HG02798 (cell line): ENCODE data around the gene COL6A3.
"Not testable (repeated sequence)": the region's sequence is repeated elsewhere in the genome, so short reads cannot be mapped to it uniquely, and the experiment has no call there.

ENCODE experiments used
- ATAC-seq: cut with Tn5 transposase; IDR thresholded peaks from one replicate; pipeline ENCODE4 v1.9.1; 2021; ENCODE audit warnings: mild to moderate bottlenecking; ENCODE audit not compliant: unreplicated experiment, poor library complexity

Gene COL6A3

DNA sequence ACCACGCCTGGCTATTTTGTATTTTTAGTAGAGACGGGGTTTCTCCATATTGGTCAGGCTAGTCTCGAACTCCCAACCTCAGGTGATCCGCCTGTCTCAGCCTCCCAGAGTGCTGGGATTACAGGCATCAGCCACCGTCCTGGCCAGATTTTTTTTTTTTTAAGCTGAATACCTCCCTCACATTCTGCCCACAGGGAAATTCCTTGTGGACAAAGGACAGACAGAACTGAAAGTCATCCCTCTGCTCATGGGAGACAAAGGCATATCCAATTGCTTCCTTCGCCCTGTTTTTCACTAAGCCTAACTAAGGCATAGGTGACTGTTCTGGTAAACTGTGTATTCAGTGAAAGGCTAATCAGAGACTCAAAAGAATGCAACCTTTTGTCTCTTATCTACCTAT lies 59.8 kb downstream of the COL6A3 start:
- ATAC-seq = not testable (repeated sequence)

DNA sequence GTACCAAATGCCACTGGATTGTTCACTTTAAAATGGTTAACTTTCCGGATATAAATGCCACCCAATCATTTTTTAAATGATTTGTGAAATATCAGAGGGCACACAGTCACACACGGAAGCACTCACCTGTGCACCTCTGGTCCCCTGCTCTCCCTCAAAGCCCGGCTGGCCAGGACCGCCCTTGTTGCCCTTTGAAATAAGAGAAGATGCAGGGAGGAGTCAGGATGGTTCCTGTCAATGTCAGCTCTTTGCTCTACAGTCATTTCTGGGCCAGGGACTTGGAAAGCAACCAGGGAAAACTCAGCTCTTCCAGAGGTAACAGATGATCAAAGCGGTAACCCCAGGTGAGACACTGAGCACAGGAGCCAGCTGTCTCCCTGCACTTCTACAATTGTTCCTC lies 60.7 kb downstream of the COL6A3 start:
- no peak for ATAC-seq

DNA sequence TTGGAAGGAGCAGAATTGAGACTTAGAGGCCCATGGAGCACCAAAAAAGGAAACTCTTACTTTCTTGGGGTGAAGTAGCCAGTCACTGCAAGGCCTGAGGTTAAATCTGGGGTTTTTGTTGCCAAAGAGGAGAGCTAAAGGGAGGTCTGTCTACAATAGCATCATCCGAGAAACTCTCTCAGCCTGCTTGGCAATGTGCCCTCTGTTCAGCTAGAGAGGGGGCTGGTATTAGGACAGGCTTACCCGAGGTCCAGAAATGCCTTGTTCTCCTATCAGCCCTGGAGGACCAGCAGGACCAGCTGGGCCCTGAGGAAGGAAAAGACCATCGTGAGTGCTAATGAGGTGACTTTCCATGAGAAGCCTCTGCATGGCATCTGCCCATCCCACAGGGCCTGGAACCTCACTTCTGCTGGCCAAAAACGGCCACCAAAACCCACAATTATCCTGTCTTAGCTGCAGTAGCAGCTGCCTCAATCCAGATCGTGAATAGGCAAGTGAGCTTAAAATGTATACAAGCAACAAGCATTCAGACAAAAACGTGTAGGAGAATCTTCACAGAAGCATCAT lies 61.6 kb downstream of the COL6A3 start:
- no peak for ATAC-seq

DNA sequence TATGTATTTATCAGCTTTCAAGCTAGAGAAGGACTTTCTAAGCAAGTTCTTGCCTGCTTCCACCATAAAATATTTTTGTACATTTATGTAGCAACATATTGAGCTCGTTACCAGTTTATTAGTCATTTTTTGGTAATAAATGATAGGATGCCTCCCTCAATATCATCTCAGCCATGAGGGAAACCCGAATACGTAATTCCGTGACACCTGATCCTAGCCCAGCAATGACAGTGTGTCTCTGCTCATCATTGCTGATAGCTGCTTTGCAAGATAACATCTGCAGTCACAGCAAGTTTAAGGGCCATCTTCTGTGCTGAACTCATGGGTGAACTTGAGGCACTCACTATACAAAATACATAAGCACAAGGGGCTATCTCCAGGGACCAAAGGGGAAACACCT lies 62.2 kb downstream of the COL6A3 start:
- ATAC-seq = no peak

DNA sequence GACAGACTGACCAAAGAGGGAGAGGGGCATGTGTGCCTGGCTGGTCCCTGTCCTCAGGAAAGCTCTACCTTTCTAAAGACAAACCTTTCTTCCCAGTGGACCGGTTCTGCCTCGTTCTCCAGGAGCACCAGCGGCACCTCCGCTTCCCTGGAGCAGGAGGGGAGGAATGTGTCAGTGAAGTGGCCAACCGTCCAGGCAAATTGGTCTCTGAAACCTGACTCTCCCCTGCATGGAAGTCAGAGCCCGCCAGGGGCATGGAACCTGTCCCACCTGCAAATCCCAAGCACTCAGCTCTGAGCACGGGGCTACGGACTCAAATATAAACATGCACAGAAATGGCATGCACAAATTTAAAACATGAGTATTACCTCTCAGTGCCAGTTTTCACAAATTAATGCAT lies 62.9 kb downstream of the COL6A3 start:
- no peak for ATAC-seq

DNA sequence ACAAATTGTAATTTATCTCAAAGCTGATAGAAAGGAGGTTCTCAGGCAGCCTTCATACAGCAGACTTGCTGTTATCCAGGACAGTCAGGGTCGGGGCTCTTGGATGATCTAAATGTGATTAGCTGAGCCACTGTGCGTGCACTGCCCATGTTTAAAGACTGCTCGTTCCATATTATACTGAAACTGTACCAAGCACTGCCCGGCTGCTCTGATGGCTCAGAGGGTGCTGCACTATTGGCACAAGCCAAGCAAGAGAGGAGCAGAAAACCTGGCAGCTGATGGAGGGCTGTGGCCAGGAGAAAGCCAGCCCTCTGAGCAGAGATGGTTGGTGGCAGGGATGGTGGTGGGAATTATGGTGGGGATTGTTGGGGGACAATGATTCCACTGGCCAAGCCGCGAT lies 63.4 kb downstream of the COL6A3 start:
- ATAC-seq = no peak

DNA sequence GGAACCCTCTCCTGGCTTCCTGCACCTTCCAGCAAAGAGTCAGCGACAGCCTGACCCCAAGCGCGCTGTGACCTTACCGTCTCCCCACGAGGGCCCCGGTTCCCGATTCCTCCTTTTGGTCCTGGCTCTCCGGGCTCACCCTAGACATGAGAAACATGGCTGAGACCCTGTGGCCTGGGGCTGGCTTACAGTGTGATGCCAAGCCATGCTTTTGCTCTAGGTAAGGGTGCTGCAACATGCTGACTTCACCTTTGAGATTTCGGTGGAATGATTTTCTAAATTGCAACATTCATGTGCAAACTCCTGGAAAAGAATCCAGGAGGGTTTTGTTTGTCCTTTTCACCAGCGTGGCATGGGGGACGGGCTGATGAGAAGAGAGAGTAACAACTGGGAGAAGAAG lies 63.9 kb downstream of the COL6A3 start:
- ATAC-seq = no peak

DNA sequence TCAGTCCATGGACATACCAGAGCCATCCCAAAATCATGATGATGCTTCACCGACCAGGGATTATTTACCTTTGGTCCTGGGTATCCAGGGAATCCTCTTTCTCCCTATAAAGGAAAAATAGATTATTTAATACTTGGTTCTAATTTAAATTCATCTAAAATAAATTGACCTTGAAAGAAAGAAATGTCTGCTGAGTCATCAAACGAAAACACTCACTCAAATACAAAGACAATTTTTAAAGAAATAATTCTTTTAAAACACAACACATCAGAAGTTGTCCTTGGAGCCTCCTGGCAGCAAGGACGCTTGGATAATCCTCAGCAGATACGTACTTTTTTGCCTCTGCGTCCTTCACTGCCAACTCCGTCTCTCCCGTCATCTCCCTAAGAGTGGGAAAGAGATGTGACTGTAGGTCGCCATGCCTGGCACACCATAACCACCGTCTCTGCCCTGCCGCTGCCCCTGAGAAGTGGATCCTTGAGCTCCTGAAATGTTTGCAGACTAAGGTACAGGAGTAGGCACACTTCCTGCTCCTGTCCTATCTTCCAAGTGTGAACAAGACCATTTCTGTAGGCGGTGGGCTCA lies 65.6 kb downstream of the COL6A3 start:
- ATAC-seq = no peak

DNA sequence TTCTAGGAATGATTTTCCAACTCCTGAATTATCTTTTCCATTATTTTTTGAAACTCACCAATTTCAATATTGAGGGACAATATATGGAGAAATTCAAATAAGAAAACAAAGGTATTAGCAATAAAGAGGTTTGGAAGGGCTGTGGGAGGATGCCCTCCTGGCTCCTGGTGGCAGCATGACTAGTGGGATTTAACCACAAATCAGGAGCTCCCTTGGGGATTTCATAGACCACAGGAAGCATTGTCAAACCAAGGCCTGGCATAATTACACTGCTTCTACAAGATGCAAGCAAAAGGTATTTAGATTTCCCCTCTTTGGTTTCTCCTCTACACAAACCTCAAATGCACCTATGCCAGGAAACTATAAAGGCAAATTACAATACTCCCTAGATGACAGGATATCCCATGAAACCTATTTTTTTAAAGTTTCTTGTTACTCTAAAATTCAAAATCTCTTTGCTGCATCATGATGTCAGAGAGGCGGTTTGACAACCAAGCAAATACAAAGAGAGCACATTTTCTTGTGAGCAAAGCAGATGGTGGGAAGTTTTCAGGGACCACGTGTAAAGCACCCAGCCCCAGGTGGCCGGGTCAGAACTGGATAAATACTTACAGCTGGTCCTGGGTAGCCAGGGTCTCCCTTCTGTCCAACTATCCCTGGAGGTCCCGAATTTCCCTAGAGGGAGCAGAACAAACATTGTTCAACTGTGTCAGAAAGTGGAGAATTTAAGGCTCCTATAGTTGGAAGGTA lies 67.9 kb downstream of the COL6A3 start:
- ATAC-seq = no peak

DNA sequence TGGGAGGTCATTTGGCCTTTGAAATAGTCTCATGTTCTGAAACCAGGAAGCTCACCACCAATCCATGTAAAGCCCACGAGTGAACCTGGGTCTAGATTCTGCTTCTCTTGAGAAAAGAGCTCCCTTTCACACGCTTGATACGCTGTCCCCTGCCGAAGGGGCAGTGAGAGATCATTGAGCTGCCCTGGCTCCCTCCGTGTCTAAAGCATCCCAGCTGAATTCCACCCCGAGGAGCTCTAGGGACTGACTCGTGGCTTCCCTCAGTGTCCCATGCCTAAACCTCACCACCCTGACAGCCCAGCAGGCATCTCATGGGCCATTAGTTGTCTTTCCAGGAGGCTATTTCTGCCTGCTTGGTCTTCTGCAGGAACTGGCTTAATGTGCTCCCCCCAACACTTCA lies 68.6 kb downstream of the COL6A3 start:
- no peak for ATAC-seq

DNA sequence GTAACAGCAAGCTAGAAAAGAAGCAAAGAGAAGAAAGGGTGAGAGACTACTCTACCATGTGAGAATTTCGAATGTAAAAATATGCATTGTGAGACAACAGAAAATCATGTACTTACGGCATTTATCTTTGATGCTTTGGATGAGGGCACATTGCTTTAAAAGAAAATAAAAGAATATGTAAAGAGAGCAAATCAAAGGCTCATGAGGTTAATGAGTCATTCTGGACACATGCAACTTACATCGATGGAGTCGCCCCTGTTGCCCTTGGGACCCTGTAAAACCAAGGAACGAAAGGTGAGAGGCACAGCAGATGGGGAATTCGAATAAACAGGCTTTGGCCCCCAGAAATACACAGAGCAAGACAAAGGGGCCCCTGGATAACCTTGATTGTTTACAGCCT lies 69.0 kb downstream of the COL6A3 start:
- ATAC-seq = no peak

DNA sequence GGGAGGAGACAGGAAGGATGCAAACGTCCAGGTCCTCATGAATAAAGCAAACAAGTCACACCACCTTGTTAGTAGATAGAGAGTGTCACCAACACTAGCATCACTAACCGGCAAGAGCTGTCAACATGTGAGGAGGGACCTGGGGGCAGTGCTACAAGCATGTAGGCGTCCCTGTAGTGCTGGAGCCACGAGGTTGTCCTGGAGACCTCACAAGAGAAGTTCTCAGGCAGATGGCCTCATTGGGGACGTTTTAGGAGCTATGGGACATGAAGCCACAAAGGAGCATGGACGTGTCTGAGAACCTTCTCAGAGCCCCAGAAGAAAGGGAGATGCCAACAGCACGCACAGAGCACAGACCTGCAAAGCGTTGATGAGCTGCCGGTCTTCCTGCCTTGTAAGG lies 70.0 kb downstream of the COL6A3 start:
- no peak for ATAC-seq

DNA sequence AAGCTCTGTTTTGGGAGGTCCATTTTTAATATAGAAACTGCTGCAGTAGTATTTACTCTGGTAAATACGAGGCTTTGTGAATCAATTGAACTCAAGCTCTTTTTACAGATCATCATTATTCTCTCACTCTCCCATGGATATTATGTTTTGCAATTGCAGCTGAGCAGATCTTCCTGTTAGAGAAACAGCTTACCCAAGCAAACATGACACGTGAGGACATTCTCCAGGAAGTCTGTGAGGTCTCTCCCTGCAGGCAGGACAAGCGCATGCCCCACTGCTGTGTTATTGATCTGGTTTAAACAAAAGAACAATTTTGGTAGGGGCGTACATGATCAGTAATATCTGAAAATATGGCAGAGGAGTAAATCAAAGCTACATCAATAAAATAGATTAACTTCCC lies 72.1 kb downstream of the COL6A3 start:
- ATAC-seq = no peak

DNA sequence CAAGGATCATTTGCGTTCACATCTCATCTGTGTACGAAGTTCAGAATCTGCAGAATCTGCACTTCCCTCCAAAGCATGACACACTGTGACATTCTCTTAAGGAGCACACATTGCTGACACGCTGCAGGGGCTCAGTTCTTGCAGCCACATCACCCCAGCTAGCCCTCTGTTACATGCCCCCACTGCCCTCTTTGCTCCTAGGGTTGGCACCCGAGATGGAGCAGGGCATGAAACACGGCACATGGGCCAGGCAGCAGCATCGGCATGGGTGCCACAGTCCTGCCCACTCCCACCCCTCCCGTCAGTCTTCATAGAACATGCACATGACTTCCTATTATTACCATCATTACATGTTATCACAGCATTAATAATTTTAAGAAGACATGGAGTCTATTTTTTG lies 76.4 kb downstream of the COL6A3 start:
- no peak for ATAC-seq

DNA sequence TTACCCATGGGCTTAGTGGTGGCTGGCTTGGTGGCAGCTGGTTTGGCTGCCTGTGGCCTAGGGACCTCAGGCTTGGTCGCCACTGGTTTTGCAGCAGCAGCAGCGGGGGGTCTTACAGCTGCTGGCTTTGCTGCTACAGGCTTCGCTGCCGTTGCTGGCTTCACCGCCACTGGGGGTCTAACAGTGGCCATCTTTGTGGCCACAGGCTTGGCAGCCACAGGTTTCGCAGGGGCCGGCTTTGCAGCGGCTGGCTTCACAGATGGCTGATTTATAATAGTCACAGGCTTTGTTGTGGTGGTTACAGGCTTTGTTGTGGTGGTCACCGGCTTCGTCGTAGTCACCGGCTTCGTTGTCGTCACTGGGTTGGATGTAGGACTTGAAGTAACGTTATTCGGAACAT lies 77.8 kb downstream of the COL6A3 start:
- no peak for ATAC-seq

DNA sequence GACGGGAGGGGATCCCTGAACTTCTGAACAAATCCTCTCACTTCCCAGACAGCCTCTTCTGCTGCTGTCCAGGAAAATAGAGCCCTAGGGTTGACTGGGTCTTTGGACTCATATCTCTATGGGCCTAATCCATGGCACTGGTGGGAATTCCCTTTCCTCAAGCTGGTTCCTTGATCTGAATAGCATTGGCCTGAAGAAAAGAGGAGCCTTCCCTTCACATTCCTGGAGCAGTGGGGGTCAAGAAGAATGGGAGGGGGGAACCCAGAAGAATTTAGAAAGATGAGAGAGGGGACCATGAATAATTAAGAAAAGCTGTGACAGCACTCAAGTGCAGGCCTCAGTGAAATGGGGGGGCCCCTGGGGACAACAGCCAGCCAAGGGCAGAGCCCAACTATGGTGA lies 80.2 kb downstream of the COL6A3 start:
- ATAC-seq = no peak

DNA sequence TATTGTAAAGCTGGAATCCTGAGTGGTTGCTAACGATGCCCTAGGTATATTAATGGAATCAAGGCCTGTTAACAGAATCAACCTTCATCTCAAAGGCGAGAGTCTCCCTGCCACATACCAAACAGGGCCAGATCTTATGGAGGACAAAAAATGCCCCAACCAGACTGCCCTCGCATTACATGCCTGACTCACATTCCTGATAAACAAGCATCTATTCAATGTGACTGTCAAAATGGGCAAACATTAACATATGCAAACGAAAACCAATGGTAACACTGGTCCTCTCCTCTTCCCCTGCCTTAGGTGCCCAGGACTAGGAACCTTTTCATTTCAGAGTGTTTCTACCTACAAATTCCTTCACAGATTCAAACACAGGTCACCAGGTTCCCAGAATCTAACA lies 83.4 kb downstream of the COL6A3 start:
- no peak for ATAC-seq

DNA sequence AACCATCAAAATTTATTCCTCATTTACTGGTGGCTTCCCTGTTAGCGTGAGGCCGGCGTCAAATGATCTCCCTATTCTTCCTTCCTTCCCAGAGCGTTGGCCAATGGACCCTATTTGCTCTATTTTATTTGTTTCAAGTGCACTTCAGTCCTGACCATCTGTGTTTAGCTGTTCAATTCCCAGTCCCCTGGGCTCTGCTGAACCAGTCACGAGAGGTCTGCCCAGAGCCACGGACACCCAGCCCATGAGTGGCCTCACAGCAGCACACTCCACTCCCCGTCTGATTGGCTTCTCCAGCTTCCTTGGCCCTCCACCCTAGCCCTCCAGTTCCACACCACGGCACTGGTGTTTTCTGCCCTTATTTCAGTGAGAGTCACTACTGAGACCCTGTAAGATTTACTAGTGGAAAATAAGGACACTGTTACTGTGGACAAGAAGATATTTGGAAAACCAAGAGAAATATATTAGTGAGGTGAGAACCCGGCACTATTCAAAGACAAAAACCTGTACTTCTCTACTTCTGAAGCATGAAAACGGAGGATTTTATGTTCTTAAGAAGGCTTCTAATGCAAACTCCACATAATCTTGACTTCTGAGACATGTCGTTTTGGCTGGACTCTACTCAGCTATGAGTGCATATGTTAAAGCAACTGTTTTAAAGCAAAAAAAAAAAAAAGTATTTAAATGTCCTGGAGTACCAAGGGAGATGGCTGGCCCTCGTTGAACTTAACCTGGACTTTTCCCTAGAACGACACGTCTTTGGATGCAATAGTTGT lies 86.6 kb downstream of the COL6A3 start:
- no peak for ATAC-seq

DNA sequence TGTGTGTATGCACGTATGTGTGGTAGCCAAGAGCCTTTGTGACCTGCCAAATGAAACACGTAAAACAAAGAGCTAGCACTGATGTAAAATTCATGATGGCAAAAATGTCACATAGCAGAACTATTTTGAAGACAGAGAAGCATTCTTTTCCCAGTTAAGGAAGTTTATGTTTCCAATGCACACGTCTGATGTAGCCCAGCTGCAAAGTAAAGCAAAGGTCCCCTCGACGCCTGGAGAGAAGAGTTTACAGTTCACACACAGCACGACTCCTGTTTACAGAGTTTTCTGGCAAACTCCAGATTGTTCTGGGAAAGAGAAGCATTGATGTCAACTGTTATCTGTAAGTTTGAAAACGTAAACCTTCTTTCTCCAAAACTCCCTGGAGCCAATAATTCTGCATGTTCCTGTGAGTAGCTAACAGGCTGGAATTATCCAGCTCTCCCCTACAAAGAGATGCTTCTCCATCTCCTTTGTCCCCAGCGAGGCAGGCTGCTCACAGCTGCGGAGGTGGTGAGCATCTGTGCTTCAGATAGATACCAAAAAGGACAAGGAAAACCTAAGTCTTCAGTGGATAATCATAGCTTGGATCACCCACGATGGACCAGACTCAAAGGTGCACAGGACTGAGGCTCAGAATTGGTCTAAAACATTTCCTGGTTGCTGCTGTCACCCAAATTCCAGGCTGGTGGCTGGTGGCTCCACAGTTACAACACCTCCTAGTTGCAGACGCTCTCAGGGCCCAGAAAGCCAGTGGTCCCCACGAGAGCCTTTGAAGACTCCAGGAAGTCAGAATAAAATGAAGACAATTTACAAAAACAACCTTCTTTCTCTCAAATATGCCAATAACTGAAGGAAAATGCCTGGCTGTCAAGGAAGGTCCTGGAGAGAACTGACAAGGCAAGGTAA lies 87.4 kb downstream of the COL6A3 start:
- ATAC-seq = no peak

DNA sequence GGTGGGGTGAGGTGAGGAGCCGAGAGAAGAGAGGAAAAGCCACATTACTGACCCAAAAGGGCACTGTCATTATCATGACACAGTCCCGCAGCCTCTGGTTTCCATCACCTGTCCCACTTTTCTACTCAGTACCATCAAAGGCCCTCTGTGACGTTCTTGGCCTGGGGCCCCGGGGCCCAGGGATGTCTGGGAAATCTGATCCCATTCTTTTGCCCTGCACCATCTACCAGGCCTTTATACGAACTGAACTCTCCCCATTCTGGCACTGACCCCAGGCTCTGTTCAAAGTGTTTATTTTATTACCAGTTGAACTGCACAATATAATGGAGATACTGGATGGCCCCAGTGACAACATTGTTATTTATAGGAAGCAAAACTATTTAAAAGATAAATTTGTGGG lies 89.1 kb downstream of the COL6A3 start:
- ATAC-seq = no peak
